ENCODE measurements around the gene TNFSF8.

TNFSF8 gene

GRCh38 chr9:114884787-114885452 is 45.5 kb downstream of the TNFSF8 start:
- H3K4me3 ChIP-seq (ENCODE audit: low read depth, low read length), result no peak overlapping the region
- H3K27ac ChIP-seq, result no peak overlapping the region
- H3K27me3 ChIP-seq (replicated peaks), result no peaks in the 10 kb centered on the region
- H3K36me3 ChIP-seq (replicated peaks), result no peaks in the 10 kb centered on the region
- TF ChIP-seq CTCF (IDR thresholded peaks at IDR 0.05; ENCODE audit: low read depth, low read length, missing control alignments), result no peak
- in situ Hi-C loops (cut with HindIII; ENCODE audit: low pct_ligation_motif_present, low sequenced_read_pairs), result no loop called here
- DNase-seq, result no peak

GRCh38 chr9:114883709-114884108 is 46.7 kb downstream of the TNFSF8 start:
- no peak for DNase-seq
- Histone ChIP-seq H3K27ac (no peak overlapping the region), H3K27me3 (replicated peaks) (no peaks in the 10 kb centered on the region), H3K36me3 (replicated peaks) (no peaks in the 10 kb centered on the region), H3K4me3 (ENCODE audit: low read depth, low read length) (no peak overlapping the region)
- in situ Hi-C loops (cut with HindIII; ENCODE audit: low pct_ligation_motif_present, low sequenced_read_pairs), result no loop called here
- no peak for TF ChIP-seq CTCF (IDR thresholded peaks at IDR 0.05; ENCODE audit: low read depth, low read length, missing control alignments)

GRCh38 chr9:114880291-114880745 is 50.1 kb downstream of the TNFSF8 start:
- H3K36me3 ChIP-seq (replicated peaks), result no peaks in the 10 kb centered on the region
- DNase-seq, result no peak
- H3K4me3 ChIP-seq (ENCODE audit: low read depth, low read length), result no peak overlapping the region
- TF ChIP-seq CTCF (IDR thresholded peaks at IDR 0.05; ENCODE audit: low read depth, low read length, missing control alignments), result no peak
- H3K27ac ChIP-seq, result no peak overlapping the region
- no peaks in the 10 kb centered on the region for H3K27me3 ChIP-seq (replicated peaks)
- in situ Hi-C loops (cut with HindIII; ENCODE audit: low pct_ligation_motif_present, low sequenced_read_pairs), result no loop called here

GRCh38 chr9:114878879-114879564 is 51.4 kb downstream of the TNFSF8 start:
- Histone ChIP-seq H3K27ac (no peak overlapping the region), H3K36me3 (replicated peaks) (no peaks in the 10 kb centered on the region), H3K4me3 (ENCODE audit: low read depth, low read length) (no peak overlapping the region), H3K27me3 (replicated peaks) (no peaks in the 10 kb centered on the region)
- TF ChIP-seq CTCF (IDR thresholded peaks at IDR 0.05; ENCODE audit: low read depth, low read length, missing control alignments), result no peak
- in situ Hi-C loops (cut with HindIII; ENCODE audit: low pct_ligation_motif_present, low sequenced_read_pairs), result no loop called here
- DNase-seq, result no peak

- H3K36me3 ChIP-seq (replicated peaks), result no peaks in the 10 kb centered on the region
- no peaks in the 10 kb centered on the region for H3K27me3 ChIP-seq (replicated peaks)
- no peak for DNase-seq
- H3K4me3 ChIP-seq (ENCODE audit: low read depth, low read length), result no peak overlapping the region
- in situ Hi-C loops (cut with HindIII; ENCODE audit: low pct_ligation_motif_present, low sequenced_read_pairs), result no loop called here
- no peak for TF ChIP-seq CTCF (IDR thresholded peaks at IDR 0.05; ENCODE audit: low read depth, low read length, missing control alignments)
- H3K27ac ChIP-seq, result no peak overlapping the region
Measured at GRCh38 chr9:114869845-114870244, 60.5 kb downstream of the TNFSF8 start.

Measured in brain microvascular endothelial cell (primary cell).